Activated CD4-positive, alpha-beta T cell treated with anti-CD3 and anti-CD28 coated beads, Interleukin-2, amount 10 ng/mL, durations not matched to agents 7 days and 5 days (primary cell): ENCODE data around the gene GRID2IP. TPM values are rescaled to one million over a fixed set of nuclear protein-coding genes. Genes with fewer than 3 reads are reported as not detected.
A peak's percentile ranks its signal among the peaks of the same experiment; 100 is the strongest.
"Not testable (repeated sequence)": the region's sequence is repeated elsewhere in the genome, so short reads cannot be mapped to it uniquely, and the experiment has no call there.

Experiments used
- CTCF ChIA-PET: fragments of 350-600 bp; sonication (Branson Sonifier 250); formaldehyde crosslinking; loops from one replicate; lab custom pipeline; 2021; ENCODE audit warnings: antibody characterized with exemption; lab: Charles Lee
- POLR2A ChIA-PET: fragments of 350-600 bp; sonication (Branson Sonifier 250); formaldehyde crosslinking; loops from one replicate; lab custom pipeline; 2021; ENCODE audit warnings: antibody characterized with exemption; lab: Charles Lee
- DNase-seq: peaks from one replicate; pipeline ENCODE4 v3.0.0-alpha.2; 2020
- H3K27ac Mint-ChIP-seq: one replicate; pipeline ENCODE4 v1.8.0; 2021; ENCODE audit warnings: mild to moderate bottlenecking, moderate library complexity, mixed read lengths
- H3K27me3 Mint-ChIP-seq: one replicate; pipeline ENCODE4 v1.8.0; 2021; ENCODE audit warnings: mixed read lengths
- H3K36me3 Mint-ChIP-seq: one replicate; pipeline ENCODE4 v1.8.0; 2021; ENCODE audit warnings: low read depth, mixed read lengths
- H3K4me1 Mint-ChIP-seq: one replicate; pipeline ENCODE4 v1.8.0; 2021; ENCODE audit warnings: mixed read lengths
- H3K4me3 Mint-ChIP-seq: one replicate; pipeline ENCODE4 v1.8.0; 2021; ENCODE audit warnings: mild to moderate bottlenecking, moderate library complexity, mixed read lengths
- H3K9me3 Mint-ChIP-seq: one replicate; pipeline ENCODE4 v1.8.0; 2021; ENCODE audit warnings: mixed read lengths
- total RNA-seq, 2 experiments: library from RNA; stranded (reverse); gene quantifications; one replicate each; pipeline ENCODE4 v1.2.3, GENCODE V29; 2021

The GRID2IP gene
- total RNA-seq, 2 experiments from 2014 or later: 0.07 TPM; not detected in 1

- no peak overlapping the region for H3K4me3 Mint-ChIP-seq
- CTCF ChIA-PET: interaction anchor here (1.3 kb wide), 1 partner anchor 12 kb away, joined by 3 read pairs; no protein-coding TSS in a partner anchor
Observed at GRCh38 chr7:6475433-6476186, 75.7 kb downstream of the GRID2IP start.

GRCh38 chr7:6465862-6466261 lies 85.4 kb downstream of the GRID2IP start:
- H3K4me3 Mint-ChIP-seq: no peak overlapping the region
- DNase-seq: no peak
- ChIA-PET POLR2A (no interaction called here), CTCF (interaction anchor here (1.3 kb wide), 1 partner anchor 12 kb away, joined by 4 read pairs; no protein-coding TSS in a partner anchor)
- H3K27ac Mint-ChIP-seq: no peak overlapping the region
- no peaks in the 10 kb centered on the region for H3K27me3 Mint-ChIP-seq
- no peaks in the 10 kb centered on the region for H3K9me3 Mint-ChIP-seq
- H3K36me3 Mint-ChIP-seq: peaks cover 69% of the 10 kb centered on the region
- H3K4me1 Mint-ChIP-seq: peaks cover 4% of the 10 kb centered on the region

More at GRCh38 chr7:6475433-6476186, 75.7 kb downstream of the GRID2IP start:
- Mint-ChIP-seq H3K4me1 (peaks cover 41% of the 10 kb centered on the region), H3K27ac (no peak overlapping the region), H3K27me3 (no peaks in the 10 kb centered on the region), H3K36me3 (peaks cover 25% of the 10 kb centered on the region), H3K9me3 (no peaks in the 10 kb centered on the region)
- DNase-seq: no peak
- POLR2A ChIA-PET: no interaction called here

- H3K27me3 Mint-ChIP-seq, H3K27ac Mint-ChIP-seq, H3K4me1 Mint-ChIP-seq, DNase-seq, POLR2A ChIA-PET, H3K4me3 Mint-ChIP-seq, H3K9me3 Mint-ChIP-seq: not testable (repeated sequence)
- H3K36me3 Mint-ChIP-seq: peaks cover 50% of the 10 kb centered on the region
- CTCF ChIA-PET: interaction anchor here (0.6 to 0.9 kb wide), 2 partner anchors 12 to 26 kb away, joined by 3 read pairs; no protein-coding TSS in a partner anchor
Observed at GRCh38 chr7:6463609-6464008, 87.7 kb downstream of the GRID2IP start.

GRCh38 chr7:6461946-6462550 lies 89.2 kb downstream of the GRID2IP start:
- Mint-ChIP-seq H3K27me3 (no peaks in the 10 kb centered on the region), H3K4me3 (no peak overlapping the region), H3K27ac (no peak overlapping the region), H3K36me3 (peaks cover 34% of the 10 kb centered on the region), H3K9me3 (no peaks in the 10 kb centered on the region), H3K4me1 (peaks cover 4% of the 10 kb centered on the region)
- POLR2A ChIA-PET: no interaction called here
- CTCF ChIA-PET: interaction anchor here (1.4 kb wide), 1 partner anchor 14 kb away, joined by 4 read pairs; the partner anchor contains the start of gene DAGLB
- DNase-seq: no peak

GRCh38 chr7:6460990-6461584 lies 90.2 kb downstream of the GRID2IP start:
- Mint-ChIP-seq H3K27ac (no peak overlapping the region), H3K36me3 (peaks cover 25% of the 10 kb centered on the region), H3K4me3 (no peak overlapping the region), H3K9me3 (no peaks in the 10 kb centered on the region), H3K4me1 (peaks cover 4% of the 10 kb centered on the region), H3K27me3 (no peaks in the 10 kb centered on the region)
- ChIA-PET POLR2A (no interaction called here), CTCF (interaction anchor here (1.4 kb wide), 1 partner anchor 13 kb away, joined by 4 read pairs; the partner anchor contains the start of gene DAGLB)
- no peak for DNase-seq

GRCh38 chr7:6460303-6460702 lies 91.0 kb downstream of the GRID2IP start:
- H3K27me3 Mint-ChIP-seq: no peaks in the 10 kb centered on the region
- CTCF ChIA-PET: no interaction called here
- H3K4me3 Mint-ChIP-seq: no peak overlapping the region
- H3K36me3 Mint-ChIP-seq: peaks cover 17% of the 10 kb centered on the region
- no peak for DNase-seq
- no peak overlapping the region for H3K27ac Mint-ChIP-seq
- no peaks in the 10 kb centered on the region for H3K9me3 Mint-ChIP-seq
- H3K4me1 Mint-ChIP-seq: peaks cover 4% of the 10 kb centered on the region
- POLR2A ChIA-PET: no interaction called here

- H3K36me3 Mint-ChIP-seq: peaks cover 13% of the 10 kb centered on the region
- H3K4me1 Mint-ChIP-seq, H3K27me3 Mint-ChIP-seq, POLR2A ChIA-PET, H3K27ac Mint-ChIP-seq, H3K4me3 Mint-ChIP-seq, H3K9me3 Mint-ChIP-seq, DNase-seq: not testable (repeated sequence)
- CTCF ChIA-PET: interaction anchor here (0.6 to 1.1 kb wide), 3 partner anchors 10 to 38 kb away, joined by 3 to 5 read pairs (median 3); no protein-coding TSS in a partner anchor
Observed at GRCh38 chr7:6458676-6459075, 92.6 kb downstream of the GRID2IP start.

- Mint-ChIP-seq H3K27me3 (no peaks in the 10 kb centered on the region), H3K4me1 (peaks cover 4% of the 10 kb centered on the region), H3K27ac (no peak overlapping the region), H3K36me3 (no peaks in the 10 kb centered on the region), H3K9me3 (no peaks in the 10 kb centered on the region), H3K4me3 (no peak overlapping the region)
- ChIA-PET POLR2A (no interaction called here), CTCF (interaction anchor here (0.6 to 2.2 kb wide), 2 partner anchors 11 to 20 kb away, joined by 3 to 6 read pairs; no protein-coding TSS in a partner anchor)
- no peak for DNase-seq
Observed at GRCh38 chr7:6453734-6454133, 97.5 kb downstream of the GRID2IP start.

- H3K9me3 Mint-ChIP-seq: no peaks in the 10 kb centered on the region
- H3K36me3 Mint-ChIP-seq: no peaks in the 10 kb centered on the region
- ChIA-PET POLR2A (no interaction called here), CTCF (interaction anchor here (0.7 kb wide), 1 partner anchor 413 kb away, joined by 3 read pairs; no protein-coding TSS in a partner anchor)
- H3K4me1 Mint-ChIP-seq: peaks cover 14% of the 10 kb centered on the region
- no peak for DNase-seq
- no peak overlapping the region for H3K27ac Mint-ChIP-seq
- H3K27me3 Mint-ChIP-seq: no peaks in the 10 kb centered on the region
- H3K4me3 Mint-ChIP-seq: no peak overlapping the region
Observed at GRCh38 chr7:6451224-6451705, 100.0 kb downstream of the GRID2IP start.

GRCh38 chr7:6450591-6450990 lies 100.7 kb downstream of the GRID2IP start:
- H3K4me3 Mint-ChIP-seq, H3K27me3 Mint-ChIP-seq, H3K9me3 Mint-ChIP-seq, POLR2A ChIA-PET, H3K27ac Mint-ChIP-seq, H3K36me3 Mint-ChIP-seq, CTCF ChIA-PET, DNase-seq: not testable (repeated sequence)
- H3K4me1 Mint-ChIP-seq: peaks cover 18% of the 10 kb centered on the region

GRCh38 chr7:6449884-6450283 lies 101.4 kb downstream of the GRID2IP start:
- Mint-ChIP-seq H3K27ac (peak overlapping the region; percentile 13), H3K4me1 (peaks cover 21% of the 10 kb centered on the region)
- H3K27me3 Mint-ChIP-seq, DNase-seq, CTCF ChIA-PET, H3K4me3 Mint-ChIP-seq, H3K9me3 Mint-ChIP-seq, H3K36me3 Mint-ChIP-seq, POLR2A ChIA-PET: not testable (repeated sequence)

- no peak for DNase-seq
- no peaks in the 10 kb centered on the region for H3K27me3 Mint-ChIP-seq
- H3K36me3 Mint-ChIP-seq: peaks cover 18% of the 10 kb centered on the region
- no peaks in the 10 kb centered on the region for H3K9me3 Mint-ChIP-seq
- H3K4me1 Mint-ChIP-seq: peaks cover 21% of the 10 kb centered on the region
- H3K4me3 Mint-ChIP-seq: peak overlapping the region; percentile 98
- ChIA-PET CTCF (interaction anchor here (0.6 to 1.8 kb wide), 2 partner anchors 10 to 12 kb away, joined by 5 to 8 read pairs; no protein-coding TSS in a partner anchor), POLR2A (no interaction called here)
- peak overlapping the region; percentile 75 for H3K27ac Mint-ChIP-seq
Observed at GRCh38 chr7:6448943-6449543, 102.2 kb downstream of the GRID2IP start.
